OCI-LY7 (cell line): ENCODE measurements around the gene RAC2.

Experiments
- EZH2phosphoT487 ChIP-seq: fragments of 200-600 bp; sonication (generic); IDR thresholded peaks from 2 replicates; pipeline ENCODE4 v1.6.1; 2018; ENCODE audit warnings: low read depth, borderline replicate concordance, mild to moderate bottlenecking, mixed run types, antibody characterized with exemption, low read length, moderate library complexity, mixed read lengths
- TF ChIP-seq, protein P1 (sequence below): fragments of 200-600 bp; sonication (generic); conservative IDR thresholded peaks from 2 replicates; pipeline ENCODE4 v1.5.1; 2014; ENCODE audit warnings: mild to moderate bottlenecking, antibody characterized with exemption, low read length, moderate library complexity, mixed read lengths

DNA sequence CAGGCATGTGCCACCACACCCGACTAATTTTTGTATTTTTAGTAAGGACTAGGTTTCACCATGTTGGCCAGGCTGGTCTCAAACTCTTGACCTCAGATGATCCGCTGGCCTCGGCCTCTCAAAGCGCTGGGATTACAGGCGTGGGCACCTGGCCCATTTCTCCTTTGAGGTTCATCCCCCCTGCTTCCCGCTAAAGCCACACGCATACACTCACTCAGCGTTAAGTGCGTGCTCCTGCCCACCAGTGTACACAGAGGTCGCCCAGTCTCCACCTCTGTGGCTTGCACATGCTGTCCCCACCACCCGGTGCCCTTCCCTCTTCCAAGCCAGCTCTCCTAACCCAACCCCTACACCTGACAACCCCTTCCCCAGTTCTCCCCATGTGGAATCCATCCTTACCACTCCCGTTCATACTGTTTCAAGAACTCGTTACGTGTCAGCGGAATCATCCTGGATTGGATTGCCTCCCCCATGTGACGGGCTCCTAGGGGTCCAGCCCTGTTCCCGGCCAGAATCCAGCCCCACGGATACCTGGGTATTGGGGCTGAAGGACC lies 22.6 kb upstream of the RAC2 start:
- TF ChIP-seq, protein P1, sequence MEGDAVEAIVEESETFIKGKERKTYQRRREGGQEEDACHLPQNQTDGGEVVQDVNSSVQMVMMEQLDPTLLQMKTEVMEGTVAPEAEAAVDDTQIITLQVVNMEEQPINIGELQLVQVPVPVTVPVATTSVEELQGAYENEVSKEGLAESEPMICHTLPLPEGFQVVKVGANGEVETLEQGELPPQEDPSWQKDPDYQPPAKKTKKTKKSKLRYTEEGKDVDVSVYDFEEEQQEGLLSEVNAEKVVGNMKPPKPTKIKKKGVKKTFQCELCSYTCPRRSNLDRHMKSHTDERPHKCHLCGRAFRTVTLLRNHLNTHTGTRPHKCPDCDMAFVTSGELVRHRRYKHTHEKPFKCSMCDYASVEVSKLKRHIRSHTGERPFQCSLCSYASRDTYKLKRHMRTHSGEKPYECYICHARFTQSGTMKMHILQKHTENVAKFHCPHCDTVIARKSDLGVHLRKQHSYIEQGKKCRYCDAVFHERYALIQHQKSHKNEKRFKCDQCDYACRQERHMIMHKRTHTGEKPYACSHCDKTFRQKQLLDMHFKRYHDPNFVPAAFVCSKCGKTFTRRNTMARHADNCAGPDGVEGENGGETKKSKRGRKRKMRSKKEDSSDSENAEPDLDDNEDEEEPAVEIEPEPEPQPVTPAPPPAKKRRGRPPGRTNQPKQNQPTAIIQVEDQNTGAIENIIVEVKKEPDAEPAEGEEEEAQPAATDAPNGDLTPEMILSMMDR, result no peak
- TF ChIP-seq EZH2phosphoT487, result no peak
